ENCODE results near the gene MUL1. TPM values are rescaled to one million over a fixed set of nuclear protein-coding genes. Genes with fewer than 3 reads are reported as not detected.

MUL1 gene
- polyA plus RNA-seq, 3 donors: 7.2 to 28.1 (median 25.8) TPM

GRCh38 chr1:20494609-20495311 is 13.2 kb downstream of the MUL1 start:
- Histone ChIP-seq H3K9ac (ENCODE audit: insufficient read depth, low read length, poor library complexity, severe bottlenecking) (no peak overlapping the region), H3K9me3 (replicated peaks in 1 of 2; ENCODE audit: control insufficient read depth in 1 of 2, insufficient read depth in 1 of 2, low read length in 2 of 2) (no peaks in the 10 kb centered on the region), H2AFZ (ENCODE audit: insufficient read depth, low read depth, low read length, poor library complexity, severe bottlenecking) (no peak overlapping the region), H3K79me2 (ENCODE audit: insufficient read depth, low read length) (no peaks in the 10 kb centered on the region), H3K27me3 (ENCODE audit: control insufficient read depth in 2 of 2, insufficient read depth in 2 of 2, low read length in 2 of 2) (peaks cover 0 to 10% of the 10 kb centered on the region in 2 donors), H4K20me1 (ENCODE audit: insufficient read depth, low read length) (peaks cover 5% of the 10 kb centered on the region), H3K4me3 (replicated peaks in 1 of 3; ENCODE audit: low read depth in 2 of 3, low read length in 3 of 3) (no peak overlapping the region), H3K4me2 (replicated peaks; ENCODE audit: extremely low read depth, low read length, poor library complexity, severe bottlenecking) (no peak overlapping the region), H3K36me3 (replicated peaks in 1 of 2; ENCODE audit: control insufficient read depth in 1 of 2, insufficient read depth in 2 of 2, low read length in 2 of 2) (peaks cover 10 to 24% of the 10 kb centered on the region in 2 donors), H3K27ac (ENCODE audit: low read depth in 1 of 2, low read length in 2 of 2) (no peak overlapping the region), H3K4me1 (ENCODE audit: control insufficient read depth in 1 of 2, insufficient read depth in 2 of 2, low read length in 2 of 2) (peaks cover 13 to 15% of the 10 kb centered on the region in 2 donors)
- no peak for TF ChIP-seq CTCF (IDR thresholded peaks at IDR 0.05)
- intact Hi-C loops (cut with micrococcal nuclease): loop anchor here (5.0 kb wide), 4 partner anchors 117 to 582 kb away; no protein-coding TSS in a partner anchor
- Mint-ChIP-seq H3K27me3 (ENCODE audit: low read depth in 3 of 3) (peaks cover 8 to 35% (median 16%) of the 10 kb centered on the region in 3 donors), H3K9me3 (no peaks in the 10 kb centered on the region), H3K36me3 (peaks cover 22% of the 10 kb centered on the region in 2 donors), H3K4me3 (peak overlapping the region in 1 of 2 donors; percentile 16), H3K4me1 (peaks cover 8% of the 10 kb centered on the region), H3K27ac (no peak overlapping the region)
- no peak for DNase-seq
- 84% methylated on average over 5 of the region's 5 CpGs for WGBS (ENCODE audit: insufficient coverage)

GRCh38 chr1:20493839-20494608 is 13.9 kb downstream of the MUL1 start:
- Mint-ChIP-seq H3K4me1 (peaks cover 8% of the 10 kb centered on the region), H3K4me3 (no peak overlapping the region), H3K9me3 (no peaks in the 10 kb centered on the region), H3K27me3 (ENCODE audit: low read depth in 3 of 3) (peaks cover 14 to 43% (median 22%) of the 10 kb centered on the region in 3 donors), H3K36me3 (peaks cover 15% of the 10 kb centered on the region in 2 donors), H3K27ac (no peak overlapping the region)
- H3K27me3 ChIP-seq (ENCODE audit: control insufficient read depth in 2 of 2, insufficient read depth in 2 of 2, low read length in 2 of 2): peaks cover 2 to 17% of the 10 kb centered on the region in 2 donors
- H3K79me2 ChIP-seq (ENCODE audit: insufficient read depth, low read length): no peaks in the 10 kb centered on the region
- peak overlapping the region; percentile 63 for H2AFZ ChIP-seq (ENCODE audit: insufficient read depth, low read depth, low read length, poor library complexity, severe bottlenecking)
- no peak overlapping the region for H3K27ac ChIP-seq (ENCODE audit: low read depth in 1 of 2, low read length in 2 of 2)
- peaks cover 5% of the 10 kb centered on the region for H4K20me1 ChIP-seq (ENCODE audit: insufficient read depth, low read length)
- 4% methylated on average over 12 of the region's 16 CpGs for WGBS (ENCODE audit: insufficient coverage)
- peaks cover 13 to 15% of the 10 kb centered on the region in 2 donors for H3K4me1 ChIP-seq (ENCODE audit: control insufficient read depth in 1 of 2, insufficient read depth in 2 of 2, low read length in 2 of 2)
- H3K9me3 ChIP-seq (replicated peaks in 1 of 2; ENCODE audit: control insufficient read depth in 1 of 2, insufficient read depth in 1 of 2, low read length in 2 of 2): no peaks in the 10 kb centered on the region
- no peak overlapping the region for H3K9ac ChIP-seq (ENCODE audit: insufficient read depth, low read length, poor library complexity, severe bottlenecking)
- intact Hi-C loops (cut with micrococcal nuclease): loop anchor here (2.0 to 5.0 kb wide), 5 partner anchors 117 to 582 kb away; no protein-coding TSS in a partner anchor
- TF ChIP-seq CTCF (IDR thresholded peaks at IDR 0.05): peak; percentile 96
- peak overlapping the region; percentile 52 for H3K4me2 ChIP-seq (replicated peaks; ENCODE audit: extremely low read depth, low read length, poor library complexity, severe bottlenecking)
- peaks cover 3 to 17% of the 10 kb centered on the region in 2 donors for H3K36me3 ChIP-seq (replicated peaks in 1 of 2; ENCODE audit: control insufficient read depth in 1 of 2, insufficient read depth in 2 of 2, low read length in 2 of 2)
- DNase-seq: peak; percentile 74 to 85 (median 81)
- H3K4me3 ChIP-seq (replicated peaks in 1 of 3; ENCODE audit: low read depth in 2 of 3, low read length in 3 of 3): peak overlapping the region in 1 of 3 experiments; percentile 33
